Measurements from ENCODE around the gene COL26A1.
A peak's percentile ranks its signal among the peaks of the same experiment; 100 is the strongest.
"Not testable (repeated sequence)": the region's sequence is repeated elsewhere in the genome, so short reads cannot be mapped to it uniquely, and the experiment has no call there.

COL26A1 gene

DNA sequence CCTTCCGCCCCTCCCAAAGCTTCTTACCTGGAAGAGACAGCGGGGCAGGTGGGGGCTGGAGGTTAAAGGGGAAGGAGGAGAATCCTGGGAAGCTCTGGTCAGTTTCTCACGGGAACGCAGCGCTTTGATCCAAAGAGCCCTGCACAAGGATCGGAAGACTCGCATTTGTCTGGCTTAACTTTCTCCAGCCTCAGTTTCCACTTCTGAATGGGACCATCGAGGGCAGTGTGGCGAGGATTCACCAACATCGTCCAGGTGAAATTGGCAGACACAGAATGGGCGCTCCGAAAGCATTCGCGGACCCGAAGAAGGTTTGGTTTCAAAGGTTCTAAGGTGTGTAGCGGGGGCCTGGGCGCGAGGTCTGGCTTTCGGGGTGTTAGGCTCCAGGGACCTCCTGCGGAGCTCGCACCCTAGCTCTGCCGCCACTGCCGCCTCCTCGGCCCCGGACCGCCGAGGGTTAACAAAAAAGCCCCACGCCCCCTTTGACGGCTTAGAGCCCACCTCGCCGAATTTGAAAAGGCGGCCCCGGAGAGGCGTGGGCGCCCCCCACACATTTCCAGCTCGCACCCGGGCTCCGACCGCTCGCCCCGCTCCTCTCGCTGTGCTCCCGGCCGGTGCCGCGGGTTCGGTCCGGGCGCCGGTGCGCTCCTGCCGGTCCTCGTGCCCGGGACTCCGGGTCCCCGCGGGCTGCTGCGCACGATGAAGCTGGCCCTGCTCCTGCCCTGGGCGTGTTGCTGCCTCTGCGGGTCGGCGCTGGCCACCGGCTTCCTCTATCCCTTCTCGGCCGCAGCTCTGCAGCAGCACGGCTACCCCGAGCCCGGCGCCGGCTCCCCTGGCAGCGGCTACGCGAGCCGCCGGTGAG, at the start of gene COL26A1:
Gene COL26A1, plus strand, starts transcription at position 542 of the 862 bp plus-strand sequence. Its CDS starts 158 bp downstream, at position 700.
- no peak within 1 kb of the TSS for H3K27ac ChIP-seq
- no peak for DNase-seq (ENCODE audit: low read depth, low spot score)

- no peak for DNase-seq (ENCODE audit: low read depth, low spot score)
- no peak overlapping the region for H3K27ac ChIP-seq
Measured at GRCh38 chr7:101315336-101315735, 47.3 kb upstream of the COL26A1 start.

DNA sequence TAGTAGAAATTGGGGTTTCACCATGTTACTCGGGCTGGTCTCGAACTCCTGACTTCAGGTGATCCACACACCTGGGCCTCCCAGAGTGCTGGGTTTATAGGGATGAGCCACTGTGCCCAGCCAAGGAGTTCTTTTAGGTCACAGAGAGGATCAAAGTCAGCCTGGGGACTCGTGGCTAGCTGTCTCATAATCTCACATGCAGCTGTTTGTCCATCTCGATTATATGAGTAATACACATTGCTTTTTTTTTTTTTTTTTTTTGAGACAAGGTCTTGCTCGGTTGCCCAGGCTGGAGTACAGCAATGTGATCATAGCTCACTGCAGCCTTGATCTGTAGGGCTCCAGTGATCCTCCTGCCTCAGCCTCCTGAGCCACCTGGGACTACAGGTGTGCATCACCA, 43.3 kb upstream of the COL26A1 start:
- no peak overlapping the region for H3K27ac ChIP-seq
- no peak for DNase-seq (ENCODE audit: low read depth, low spot score)

DNA sequence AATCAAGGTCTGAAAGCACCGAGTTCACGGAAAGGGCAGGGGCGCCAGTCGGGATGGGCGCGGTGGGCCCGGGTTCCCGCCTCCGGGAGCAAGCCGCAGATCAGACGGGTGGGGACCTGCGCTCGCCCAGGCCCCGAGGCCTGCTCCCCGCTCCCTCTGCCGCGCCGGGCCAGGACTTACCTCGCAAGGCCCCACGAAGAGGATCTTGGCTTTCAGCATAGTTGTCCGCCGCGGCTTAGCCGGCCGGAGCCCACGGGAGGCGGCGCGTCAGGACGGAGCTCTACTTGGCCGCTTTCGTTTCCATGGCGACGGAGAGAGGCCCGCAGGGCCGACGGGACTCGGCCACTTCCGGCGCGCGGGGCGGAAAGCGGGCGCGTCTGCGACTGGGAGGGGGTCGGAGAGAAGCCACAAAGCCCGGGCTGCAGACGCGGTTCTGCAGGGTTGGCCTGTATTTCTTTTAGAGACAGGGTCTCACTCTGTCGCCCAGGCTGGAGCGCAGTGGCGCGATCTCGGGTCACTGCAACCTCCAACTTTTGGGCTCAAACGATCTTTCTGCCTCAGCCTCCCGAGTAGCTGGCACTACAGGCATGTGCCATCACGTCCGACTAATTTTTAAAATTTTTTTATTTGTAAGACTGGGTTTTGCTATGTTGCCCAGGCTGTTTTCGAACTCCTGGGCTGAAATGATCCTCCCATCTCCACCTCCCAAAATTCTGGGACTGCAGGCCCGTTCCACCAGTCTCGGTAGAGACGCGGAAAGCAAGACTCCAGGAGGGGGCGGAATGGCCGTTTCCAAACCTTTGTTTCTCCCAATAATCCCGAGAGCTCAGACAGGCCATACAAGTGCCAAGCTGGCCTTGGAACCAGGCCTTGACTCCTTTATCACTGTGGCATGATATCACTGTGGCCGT, 40.9 kb upstream of the COL26A1 start, which contains the start of gene IFT22:
Gene IFT22, minus strand, starts transcription at position 322 of the 911 bp plus-strand sequence. Its CDS starts 103 bp downstream, at position 219.
- peak within 1 kb of the TSS; percentile 22 for H3K27ac ChIP-seq

GRCh38 chr7:101328159-101328558, 34.5 kb upstream of the COL26A1 start:
- no peak for DNase-seq (ENCODE audit: low read depth, low spot score)
- H3K27ac ChIP-seq: no peak overlapping the region

More for the DNA sequence above, 40.9 kb upstream of the COL26A1 start, which contains the start of gene IFT22:
- DNase-seq (ENCODE audit: low read depth, low spot score): no peak

DNA sequence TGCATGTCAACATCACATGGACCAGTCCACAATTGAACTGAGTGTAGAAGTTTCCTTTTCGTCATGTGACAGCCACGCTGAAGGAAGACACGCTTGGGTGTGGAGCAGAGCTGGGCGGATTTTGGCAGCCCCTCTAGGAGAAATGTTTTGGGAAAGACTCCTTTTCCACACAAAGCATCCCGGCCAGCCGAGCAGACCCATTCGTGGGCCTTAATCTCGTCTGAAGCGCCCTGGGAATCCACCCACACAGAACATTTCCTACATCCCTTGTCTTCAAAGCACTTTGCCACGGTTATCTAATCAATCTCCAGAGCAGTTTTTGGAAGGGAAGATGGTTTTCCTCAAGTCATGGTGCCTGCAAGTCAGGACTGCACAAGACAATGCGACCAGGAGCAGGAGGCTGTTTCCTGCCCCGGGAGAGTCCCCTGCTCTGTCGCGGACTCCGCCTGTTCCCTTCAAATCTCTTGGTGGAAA, 32.6 kb upstream of the COL26A1 start:
- no peak for DNase-seq (ENCODE audit: low read depth, low spot score)
- no peak overlapping the region for H3K27ac ChIP-seq

DNA sequence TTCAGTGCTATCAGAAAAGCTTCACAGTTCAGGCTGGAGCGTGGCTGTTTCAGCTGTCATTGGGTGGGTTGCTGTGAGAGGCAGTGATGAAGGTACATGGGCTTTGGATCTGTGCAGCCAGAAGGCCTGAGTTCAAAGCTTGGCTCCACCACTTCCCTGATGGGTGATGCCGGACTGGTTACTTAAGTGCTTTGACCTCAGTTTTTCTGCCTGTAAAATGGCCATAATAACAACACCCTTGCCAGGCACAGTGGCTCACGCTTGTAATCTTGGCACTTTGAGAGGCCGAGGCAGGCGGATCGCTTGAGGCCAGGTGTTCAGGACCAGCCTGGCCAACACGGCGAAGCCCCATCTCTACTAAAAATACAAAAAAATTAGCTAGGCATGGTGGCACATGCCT, 30.6 kb upstream of the COL26A1 start:
- DNase-seq (ENCODE audit: low read depth, low spot score): no peak
- no peak overlapping the region for H3K27ac ChIP-seq

DNA sequence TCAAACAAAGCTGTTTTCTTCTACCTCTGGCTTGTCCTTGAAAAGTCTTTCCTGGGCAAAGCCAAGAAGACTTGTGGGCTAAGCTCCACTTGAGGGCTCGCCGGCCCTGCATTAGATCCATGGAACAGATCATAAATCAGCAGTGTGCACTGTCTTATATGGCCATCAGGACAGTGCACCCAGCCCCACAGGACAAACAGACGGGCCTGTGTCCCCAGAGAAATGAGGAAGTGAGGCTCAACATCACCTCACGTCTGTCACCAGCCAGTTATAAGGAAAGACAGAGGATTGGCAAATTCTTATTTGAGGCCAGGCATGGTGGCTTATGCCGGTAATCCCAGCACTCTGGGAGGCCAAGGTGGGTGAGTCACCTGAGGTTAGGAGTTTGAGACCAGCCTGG, 28.8 kb upstream of the COL26A1 start:
- no peak overlapping the region for H3K27ac ChIP-seq
- no peak for DNase-seq (ENCODE audit: low read depth, low spot score)

DNA sequence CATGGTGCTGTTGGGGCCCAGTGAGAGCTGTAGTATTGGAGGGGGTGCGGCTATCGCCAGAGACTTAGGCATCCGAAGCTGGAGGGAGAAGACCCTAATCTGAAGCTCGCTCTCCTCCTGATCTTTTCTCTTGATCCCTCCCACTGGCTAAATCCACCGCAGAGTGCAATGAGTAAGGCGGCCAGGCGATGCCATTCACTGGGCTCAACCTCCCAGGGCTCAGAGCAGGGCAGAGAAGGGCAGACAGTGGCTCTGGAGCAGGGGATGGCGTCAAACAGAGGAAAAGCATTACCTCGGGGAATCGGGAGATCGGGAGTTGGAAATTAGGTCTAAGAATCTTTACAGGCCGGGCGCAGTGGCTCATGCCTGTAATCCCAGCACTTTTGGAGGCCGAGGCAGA, 22.3 kb upstream of the COL26A1 start:
- no peak overlapping the region for H3K27ac ChIP-seq
- no peak for DNase-seq (ENCODE audit: low read depth, low spot score)

DNA sequence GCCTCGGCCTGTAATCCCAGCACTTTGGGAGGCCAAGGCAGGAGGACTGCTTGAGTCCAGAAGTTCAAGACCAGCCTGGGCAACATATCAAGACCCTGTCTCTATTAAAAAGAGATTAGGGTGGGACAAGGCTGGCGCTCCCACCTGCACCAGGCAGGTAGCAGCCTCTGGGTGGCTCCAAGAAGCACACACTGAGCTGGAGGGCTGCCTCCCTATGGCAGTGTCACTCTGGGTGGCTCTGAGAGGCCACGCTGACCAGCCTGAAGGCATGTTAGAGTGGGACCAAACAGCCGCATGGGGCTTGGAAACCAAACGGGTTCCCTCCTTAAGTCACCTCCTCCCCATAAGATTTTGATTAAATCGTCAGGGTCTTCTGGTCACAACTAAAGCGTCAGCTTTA, 19.8 kb upstream of the COL26A1 start:
- no peak overlapping the region for H3K27ac ChIP-seq
- no peak for DNase-seq (ENCODE audit: low read depth, low spot score)

DNA sequence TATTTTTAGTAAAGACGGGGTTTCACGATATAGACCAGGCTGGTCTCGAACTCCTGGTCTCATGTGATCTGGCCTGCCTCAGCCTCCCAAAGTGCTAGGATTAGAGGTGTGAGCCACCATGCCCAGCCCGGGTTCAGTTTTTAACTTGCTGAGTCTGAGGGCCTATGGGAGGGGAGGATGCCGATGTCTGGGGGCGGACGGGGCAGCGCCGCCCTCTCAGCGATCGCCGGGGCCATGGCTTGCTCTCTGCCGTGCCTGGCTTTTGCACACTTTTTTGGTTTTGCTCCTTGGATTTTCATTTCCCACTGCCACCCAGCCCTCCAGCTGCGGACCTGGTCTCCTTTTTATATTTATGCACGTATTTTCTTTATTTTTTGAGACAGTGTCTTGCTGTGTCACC, 15.2 kb upstream of the COL26A1 start:
- no peak overlapping the region for H3K27ac ChIP-seq
- no peak for DNase-seq (ENCODE audit: low read depth, low spot score)

GRCh38 chr7:101348456-101349067, 14.1 kb upstream of the COL26A1 start:
- not testable (repeated sequence) for DNase-seq (ENCODE audit: low read depth, low spot score); H3K27ac ChIP-seq

DNA sequence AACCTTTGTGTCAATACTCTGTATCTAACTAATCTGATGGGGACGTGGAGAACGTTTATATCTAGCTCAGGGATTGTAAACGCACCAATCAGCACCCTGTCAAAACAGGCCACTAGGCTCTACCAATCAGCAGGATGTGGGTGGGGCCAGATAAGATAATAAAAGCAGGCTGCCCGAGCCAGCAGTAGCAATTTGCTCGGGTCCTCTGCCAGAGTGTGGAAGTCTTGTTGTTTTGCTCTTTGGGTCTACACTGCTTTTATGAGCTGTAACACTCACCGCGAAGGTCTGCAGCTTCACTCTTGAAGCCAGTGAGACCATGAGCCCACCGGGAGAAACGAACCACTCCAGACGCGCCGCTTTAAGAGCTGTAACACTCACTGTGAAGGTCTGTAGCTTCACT, 13.4 kb upstream of the COL26A1 start:
- DNase-seq (ENCODE audit: low read depth, low spot score); H3K27ac ChIP-seq: not testable (repeated sequence)

GRCh38 chr7:101352920-101353308, 9.8 kb upstream of the COL26A1 start:
- DNase-seq (ENCODE audit: low read depth, low spot score): no peak
- no peak overlapping the region for H3K27ac ChIP-seq

GRCh38 chr7:101357433-101357832, 5.2 kb upstream of the COL26A1 start:
- H3K27ac ChIP-seq: no peak overlapping the region
- DNase-seq (ENCODE audit: low read depth, low spot score): no peak

- H3K27ac ChIP-seq: no peak overlapping the region
- no peak for DNase-seq (ENCODE audit: low read depth, low spot score)
Measured at GRCh38 chr7:101363196-101363733, 590 bp downstream of the COL26A1 start.

DNA sequence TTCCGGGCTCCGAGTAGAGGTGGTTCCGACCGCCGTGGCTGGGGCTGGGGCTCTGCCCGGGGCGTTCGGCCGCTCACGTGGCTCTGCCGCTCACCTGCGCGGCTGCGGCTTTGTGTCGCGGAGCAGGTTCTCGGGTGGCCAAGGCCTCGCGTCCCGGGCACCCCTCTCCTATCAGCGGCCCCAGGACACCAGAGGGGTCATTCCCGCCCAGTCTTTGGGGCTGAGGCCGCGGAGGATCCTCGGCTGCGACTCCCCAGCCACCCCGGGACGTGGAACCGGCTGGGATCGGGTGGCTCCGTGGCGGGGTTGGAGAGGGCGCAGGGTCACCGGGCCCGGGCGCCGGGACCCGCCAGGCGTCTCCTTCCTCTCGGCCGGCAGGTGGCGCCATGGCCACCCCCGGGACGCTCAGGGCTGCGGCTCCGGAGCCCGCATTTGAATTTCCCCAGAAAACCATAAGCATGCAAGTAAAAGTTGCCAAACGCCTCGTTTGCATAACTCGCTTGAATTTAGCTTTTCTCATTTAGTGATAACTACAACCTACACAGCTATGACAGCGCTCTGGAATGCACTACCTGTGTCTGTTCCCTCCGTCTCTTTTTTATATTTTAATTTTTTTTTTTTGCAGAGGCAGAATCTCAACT, 1.2 kb downstream of the COL26A1 start:
- no peak overlapping the region for H3K27ac ChIP-seq
- no peak for DNase-seq (ENCODE audit: low read depth, low spot score)

GRCh38 chr7:101365956-101366355, 3.3 kb downstream of the COL26A1 start:
- DNase-seq (ENCODE audit: low read depth, low spot score): no peak
- H3K27ac ChIP-seq: no peak overlapping the region

DNA sequence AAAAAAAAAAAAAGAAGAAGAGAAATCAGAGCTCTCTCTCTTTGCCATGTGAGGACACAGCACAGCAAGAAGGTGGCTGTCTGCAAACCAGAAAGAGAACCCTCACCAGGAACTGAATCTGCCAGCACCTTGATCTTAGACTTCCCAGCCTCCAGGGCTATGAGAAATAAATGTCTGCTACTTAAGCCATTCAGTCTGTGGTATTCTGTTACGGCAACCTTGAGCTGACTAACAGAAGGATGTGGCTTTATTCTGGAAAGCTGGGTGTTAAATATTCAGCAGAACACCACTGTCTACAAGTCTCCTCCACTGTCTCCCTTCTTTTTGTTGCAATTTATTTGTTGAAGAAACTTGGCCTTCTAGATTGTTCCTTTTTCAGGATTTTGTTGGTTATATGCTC, 5.0 kb downstream of the COL26A1 start:
- H3K27ac ChIP-seq: no peak overlapping the region
- no peak for DNase-seq (ENCODE audit: low read depth, low spot score)

All from epithelial cell of prostate (primary cell).